Activated B cell treated with CpG ODN at 0.5 μM for 24 hours (primary cell): ENCODE results near the gene FYN. TPM values are rescaled to one million over a fixed set of nuclear protein-coding genes. Genes with fewer than 3 reads are reported as not detected.

Source experiments
- ATAC-seq: fragments of 200-7000 bp; cut with Tn5 transposase; one replicate; pipeline ENCODE4 v1.10.0; 2021; ENCODE audit warnings: low read depth, mild to moderate bottlenecking, moderate library complexity
- CTCF ChIA-PET: fragments of 350-600 bp; sonication (Branson Sonifier 250); formaldehyde crosslinking; loops from one replicate; lab custom pipeline; 2021; ENCODE audit warnings: antibody characterized with exemption; lab: Charles Lee
- POLR2A ChIA-PET: fragments of 350-600 bp; sonication (Branson Sonifier 250); formaldehyde crosslinking; loops from one replicate; lab custom pipeline; 2021; ENCODE audit warnings: antibody characterized with exemption; lab: Charles Lee
- DNase-seq: peaks from one replicate; pipeline ENCODE4 v3.0.0; 2022
- H3K27ac Mint-ChIP-seq: one replicate; pipeline ENCODE4 v1.8.0; 2020; ENCODE audit warnings: mixed read lengths
- H3K27me3 Mint-ChIP-seq: one replicate; pipeline ENCODE4 v1.8.0; 2021; ENCODE audit warnings: mixed read lengths
- H3K36me3 Mint-ChIP-seq: one replicate; pipeline ENCODE4 v1.8.0; 2021; ENCODE audit warnings: low read depth, mixed read lengths
- H3K4me1 Mint-ChIP-seq: one replicate; pipeline ENCODE4 v1.8.0; 2021; ENCODE audit warnings: mixed read lengths
- H3K4me3 Mint-ChIP-seq: one replicate; pipeline ENCODE4 v1.8.0; 2020; ENCODE audit warnings: mild to moderate bottlenecking, mixed read lengths
- H3K9me3 Mint-ChIP-seq: one replicate; pipeline ENCODE4 v1.8.0; 2020; ENCODE audit warnings: mixed read lengths
- CTCF ChIP-seq: fragments of 200-600 bp; IDR thresholded peaks from one replicate; pipeline ENCODE4 v1.8.0; 2022; ENCODE audit warnings: antibody characterized with exemption, mild to moderate bottlenecking
- intact Hi-C: fragments of 100-400 bp; cut with micrococcal nuclease; formaldehyde crosslinking; loops from one replicate; pipeline ENCODE4 v1.15.1; 2024
- total RNA-seq: library from RNA; stranded (reverse); gene quantifications from 2 replicates; pipeline ENCODE4 v1.2.3, GENCODE V29; 2022

FYN gene
- total RNA-seq, 1 donor from 2014 or later, result 64.7 TPM

- Mint-ChIP-seq H3K36me3 (no peaks in the 10 kb centered on the region), H3K4me1 (peaks cover 65% of the 10 kb centered on the region), H3K4me3 (no peak overlapping the region), H3K27me3 (no peaks in the 10 kb centered on the region), H3K9me3 (no peaks in the 10 kb centered on the region), H3K27ac (no peak overlapping the region)
- ChIA-PET CTCF (no interaction called here), POLR2A (no interaction called here)
- ATAC-seq (no peak), DNase-seq (no peak)
- TF ChIP-seq CTCF, result no peak
- intact Hi-C loops, result no loop called here
Observed at GRCh38 chr6:111738156-111738555, 135.1 kb downstream of the FYN start.

GRCh38 chr6:111737065-111737521 is 136.2 kb downstream of the FYN start:
- DNase-seq (no peak), ATAC-seq (no peak)
- H3K4me3 Mint-ChIP-seq, result no peak overlapping the region
- CTCF ChIA-PET, result interaction anchor here (1.3 kb wide), 1 partner anchor 11 kb away, joined by 3 read pairs; no protein-coding TSS in a partner anchor
- no peaks in the 10 kb centered on the region for H3K36me3 Mint-ChIP-seq
- H3K9me3 Mint-ChIP-seq, result no peaks in the 10 kb centered on the region
- H3K27ac Mint-ChIP-seq, result no peak overlapping the region
- TF ChIP-seq CTCF, result no peak
- intact Hi-C loops, result no loop called here
- H3K4me1 Mint-ChIP-seq, result peaks cover 76% of the 10 kb centered on the region
- POLR2A ChIA-PET, result no interaction called here
- H3K27me3 Mint-ChIP-seq, result no peaks in the 10 kb centered on the region

GRCh38 chr6:111736005-111736608 is 137.1 kb downstream of the FYN start:
- no peak for TF ChIP-seq CTCF
- CTCF ChIA-PET, result interaction anchor here (1.1 to 1.3 kb wide), 2 partner anchors 12 to 26 kb away, joined by 3 to 4 read pairs; no protein-coding TSS in a partner anchor
- Mint-ChIP-seq H3K27me3 (no peaks in the 10 kb centered on the region), H3K4me1 (peaks cover 84% of the 10 kb centered on the region), H3K4me3 (no peak overlapping the region), H3K9me3 (no peaks in the 10 kb centered on the region), H3K27ac (no peak overlapping the region), H3K36me3 (no peaks in the 10 kb centered on the region)
- POLR2A ChIA-PET, result interaction anchor here (1.1 kb wide), 1 partner anchor 108 kb away, joined by 3 read pairs; no protein-coding TSS in a partner anchor
- ATAC-seq, result no peak
- intact Hi-C loops, result no loop called here
- no peak for DNase-seq

- no peaks in the 10 kb centered on the region for H3K9me3 Mint-ChIP-seq
- TF ChIP-seq CTCF, result no peak
- ChIA-PET POLR2A (interaction anchor here (0.5 to 0.6 kb wide), 2 partner anchors 9 to 19 kb away, joined by 3 to 5 read pairs; no protein-coding TSS in a partner anchor), CTCF (interaction anchor here (0.7 kb wide), 1 partner anchor 12 kb away, joined by 3 read pairs; no protein-coding TSS in a partner anchor)
- no peaks in the 10 kb centered on the region for H3K36me3 Mint-ChIP-seq
- H3K4me3 Mint-ChIP-seq, result no peak overlapping the region
- peak overlapping the region; percentile 13 for H3K27ac Mint-ChIP-seq
- ATAC-seq (no peak), DNase-seq (no peak)
- peaks cover 77% of the 10 kb centered on the region for H3K4me1 Mint-ChIP-seq
- no peaks in the 10 kb centered on the region for H3K27me3 Mint-ChIP-seq
- intact Hi-C loops, result no loop called here
Observed at GRCh38 chr6:111734068-111735061, 138.9 kb downstream of the FYN start.
